HG03175 (cell line): ENCODE data around the gene CILP.

Experiments
- ATAC-seq: cut with Tn5 transposase; IDR thresholded peaks from one replicate; pipeline ENCODE4 v1.9.1; 2021; ENCODE audit warnings: mild to moderate bottlenecking, moderate library complexity; ENCODE audit not compliant: unreplicated experiment

The CILP gene

GRCh38 chr15:65154720-65155119, 56.6 kb downstream of the CILP start:
- ATAC-seq, result no peak

- ATAC-seq, result no peak
Observed at GRCh38 chr15:65147902-65148301, 63.4 kb downstream of the CILP start.

- no peak for ATAC-seq
Observed at GRCh38 chr15:65146438-65146837, 64.8 kb downstream of the CILP start.
